HepG2 (cell line): ENCODE data around the gene PYGB. TPM values are rescaled to one million over a fixed set of nuclear protein-coding genes. Genes with fewer than 3 reads are reported as not detected.

Experiments
- ATAC-seq: fragments of 200-7000 bp; cut with Tn5 transposase; 3 replicates; pipeline ENCODE4 v1.9.1; 2020; ENCODE audit warnings: mild to moderate bottlenecking, moderate library complexity
- BruUV-seq: library from RNA; stranded (reverse); fragments of 400-500 nt; replicated peaks from 2 replicates; lab custom pipeline; 2021; lab: Mats Ljungman, UMichigan
- CTCF ChIA-PET: fragments of 300-600 bp; formaldehyde crosslinking; extraction: SDS; loops from one replicate; lab custom pipeline; 2021; ENCODE audit warnings: low total read pairs, inconsistent platforms, low intra/inter-chr PET ratio; lab: Yijun Ruan, JAX
- POLR2A ChIA-PET: fragments of 350-600 bp; sonication (Branson Sonifier 250); formaldehyde crosslinking; loops from one replicate; lab custom pipeline; 2020; ENCODE audit warnings: antibody characterized with exemption, inconsistent platforms; lab: Yijun Ruan, JAX
- DNase-seq: peaks from one replicate; pipeline ENCODE4 v3.0.0-alpha.2; 2015; ENCODE audit warnings: low spot score
- FAIRE-seq: peaks from 3 replicates; lab custom pipeline; 2011; peaks lifted over from hg19 to GRCh38; lab: Jason Lieb, UNC
- H2AFZ ChIP-seq: one replicate; pipeline ENCODE4 v1.6.1; 2011; ENCODE audit warnings: low read length, inconsistent platforms
- H3K27ac ChIP-seq: fragments of 300-600 bp; 3 replicates; pipeline ENCODE4 v1.8.0; 2011; ENCODE audit warnings: mixed run types, mild to moderate bottlenecking, mixed read lengths, low read length, inconsistent platforms; ENCODE audit not compliant: insufficient read depth; ENCODE audit errors: extremely low read length
- H3K27me3 ChIP-seq, 2 experiments: fragments of 200-600 bp in 1 of 2; 2 replicates in 1 of 2; 3 replicates in 1 of 2; pipeline versions ENCODE4 v1.6.0 to v1.8.0; 2011; ENCODE audit warnings: low read length in 2 of 2, mild to moderate bottlenecking in 2 of 2, moderate library complexity in 2 of 2, inconsistent platforms in 1 of 2; ENCODE audit not compliant: insufficient read depth in 2 of 2, control insufficient read depth in 1 of 2
- H3K36me3 ChIP-seq, 2 experiments: fragments of 200-600 bp in 1 of 2; replicated peaks in 1 of 2; 2 replicates in 1 of 2; 3 replicates in 1 of 2; pipeline versions ENCODE4 v1.5.1 to v1.8.0; 2011; ENCODE audit warnings: low read length in 2 of 2, inconsistent platforms in 1 of 2; ENCODE audit not compliant: insufficient read depth in 2 of 2, control insufficient read depth in 1 of 2
- H3K4me1 ChIP-seq: 2 replicates; pipeline ENCODE4 v1.5.1; 2012; ENCODE audit warnings: low read length, inconsistent platforms; ENCODE audit not compliant: insufficient read depth
- H3K4me2 ChIP-seq: 2 replicates; pipeline ENCODE4 v1.6.0; 2011; ENCODE audit warnings: low read depth, low read length, inconsistent platforms
- H3K4me3 ChIP-seq, 3 experiments: fragments of 200-600 bp in 1 of 3; sonication (generic), shearing (Covaris generic) in 1 of 3; replicated peaks in 1 of 3; 2 replicates each; pipeline ENCODE4 v1.5.1; 2011 to 2016; ENCODE audit warnings: low read length in 3 of 3, inconsistent platforms in 2 of 3, low read depth in 2 of 3, mild to moderate bottlenecking in 2 of 3, control low read depth in 1 of 3, mixed read lengths in 1 of 3; ENCODE audit not compliant: insufficient read depth in 1 of 3
- H3K79me2 ChIP-seq: one replicate; pipeline ENCODE4 v1.6.1; 2011; ENCODE audit warnings: low read length, inconsistent platforms; ENCODE audit not compliant: insufficient read depth
- H3K9ac ChIP-seq: 2 replicates; pipeline ENCODE4 v1.6.0; 2011; ENCODE audit warnings: mild to moderate bottlenecking, low read depth, low read length, inconsistent platforms; ENCODE audit not compliant: insufficient read depth
- H3K9me3 ChIP-seq: 2 replicates; pipeline ENCODE4 v1.5.1; 2012; ENCODE audit warnings: mild to moderate bottlenecking, low read length
- H4K20me1 ChIP-seq: 2 replicates; pipeline ENCODE4 v1.6.0; 2011; ENCODE audit warnings: inconsistent platforms, mild to moderate bottlenecking, low read length, moderate library complexity; ENCODE audit not compliant: insufficient read depth
- ELF3 ChIP-seq: IDR thresholded peaks from 2 replicates; pipeline ENCODE4 v1.6.1; 2016; ENCODE audit warnings: missing genetic modification reagents, missing compliant biosample characterization
- GATAD1 ChIP-seq: IDR thresholded peaks from 2 replicates; pipeline ENCODE4 v1.6.1; 2016; ENCODE audit warnings: missing genetic modification reagents, missing compliant biosample characterization
- HDAC1 ChIP-seq: sonication (generic); formaldehyde crosslinking; IDR thresholded peaks from 2 replicates; pipeline ENCODE4 v1.5.1; 2020; ENCODE audit warnings: mild to moderate bottlenecking, missing genetic modification reagents
- HES4 ChIP-seq: sonication (generic); formaldehyde crosslinking; IDR thresholded peaks from 2 replicates; pipeline ENCODE4 v1.9.0; 2021; ENCODE audit warnings: mild to moderate bottlenecking, missing genetic modification reagents, borderline replicate concordance
- MTA3 ChIP-seq: sonication (generic); formaldehyde crosslinking; IDR thresholded peaks from 2 replicates; pipeline ENCODE4 v1.4.0; 2020; ENCODE audit warnings: missing genetic modification reagents
- RARA ChIP-seq: IDR thresholded peaks from 2 replicates; pipeline ENCODE4 v1.6.1; 2016; ENCODE audit warnings: missing genetic modification reagents, missing compliant biosample characterization
- TEAD3 ChIP-seq: optimal IDR thresholded peaks from 2 replicates; pipeline ENCODE3; 2016; ENCODE audit warnings: borderline replicate concordance
- TGIF2 ChIP-seq: IDR thresholded peaks from 2 replicates; pipeline ENCODE4 v1.6.1; 2016; ENCODE audit warnings: control low read depth, missing compliant biosample characterization
- ZFYVE20 ChIP-seq: sonication (generic); formaldehyde crosslinking; IDR thresholded peaks from 2 replicates; pipeline ENCODE4 v1.8.0; 2023; ENCODE audit warnings: low read depth, mild to moderate bottlenecking, moderate library complexity, missing genetic modification reagents, borderline replicate concordance
- ZMAT3 ChIP-seq: sonication (generic); formaldehyde crosslinking; conservative IDR thresholded peaks from 2 replicates; pipeline ENCODE4 v1.7.0; 2021; ENCODE audit warnings: missing genetic modification reagents
- ZNF296 ChIP-seq: sonication (generic); formaldehyde crosslinking; conservative IDR thresholded peaks from 2 replicates; pipeline ENCODE4 v1.5.0; 2020; ENCODE audit warnings: mild to moderate bottlenecking, missing genetic modification reagents
- ZNF543 ChIP-seq: sonication (generic); formaldehyde crosslinking; IDR thresholded peaks from 2 replicates; pipeline ENCODE4 v1.4.0; 2020; ENCODE audit warnings: mild to moderate bottlenecking, missing genetic modification reagents
- ZNF547 ChIP-seq: sonication (generic); formaldehyde crosslinking; IDR thresholded peaks from 2 replicates; pipeline ENCODE4 v1.5.1; 2020; ENCODE audit warnings: mild to moderate bottlenecking, missing genetic modification reagents
- ZNF558 ChIP-seq: sonication (generic); formaldehyde crosslinking; IDR thresholded peaks from 2 replicates; pipeline ENCODE4 v1.9.0; 2022; ENCODE audit warnings: mild to moderate bottlenecking, missing genetic modification reagents, borderline replicate concordance
- ZNF674 ChIP-seq: sonication (generic); formaldehyde crosslinking; IDR thresholded peaks from 2 replicates; pipeline ENCODE4 v1.5.0; 2020; ENCODE audit warnings: low read depth, mild to moderate bottlenecking, missing genetic modification reagents
- ZNF841 ChIP-seq: sonication (generic); formaldehyde crosslinking; IDR thresholded peaks from 2 replicates; pipeline ENCODE4 v1.8.1; 2023; ENCODE audit warnings: missing genetic modification reagents, borderline replicate concordance
- WGBS: methylation state at CpG from one replicate; pipeline ENCODE4 v1.1.6; 2017; ENCODE audit warnings: low lambda C conversion rate; 5-methylcytosine and 5-hydroxymethylcytosine counted together
- in situ Hi-C: cut with HindIII; loops from 2 replicates; pipeline ENCODE4 v1.10.0; 2017; ENCODE audit warnings: low pct_unique_long_range_greater_than_20kb; ENCODE audit not compliant: extremely low pct_ligation_motif_present
- intact Hi-C: fragments of 100-400 bp; cut with micrococcal nuclease; formaldehyde crosslinking; loops from one replicate; pipeline ENCODE4 v1.10.0; 2022; ENCODE audit not compliant: unreplicated experiment
- polyA plus RNA-seq, 8 experiments: library from polyadenylated mRNA; depleted of rRNA in 3 of 8; stranded (reverse) in 7 of 8; unstranded in 1 of 8; fragments of >200 nt; fragmentation: Illumina TruSeq in 4 of 8; extraction: Trizol in 4 of 8; gene quantifications; 2 replicates each; pipeline versions ENCODE4 v1.2.1 to v1.2.3, GENCODE V29; 2011 to 2016; ENCODE audit warnings: low read depth in 4 of 8, missing spikeins in 1 of 8, mixed read lengths in 1 of 8; ENCODE audit not compliant: insufficient read depth in 1 of 8
- total RNA-seq, 5 experiments: library from RNA; depleted of rRNA; stranded (reverse); fragments of >200 nt; fragmentation: Illumina TruSeq; extraction: Trizol; gene quantifications; 2 replicates each; pipeline ENCODE4 v1.2.3, GENCODE V29; 2016; ENCODE audit warnings: low read depth in 1 of 5
- TF ChIP-seq, protein P1 (sequence below): IDR thresholded peaks from 2 replicates; pipeline ENCODE4 v1.6.1; 2016
- TF ChIP-seq, protein P2 (sequence below), 2 experiments: sonication (generic) in 1 of 2; formaldehyde crosslinking in 1 of 2; IDR thresholded peaks; 2 replicates each; pipeline versions ENCODE4 v1.6.1 to v1.9.0; 2014 to 2022; ENCODE audit warnings: antibody characterized with exemption in 1 of 2, borderline replicate concordance in 1 of 2, inconsistent platforms in 1 of 2, low read depth in 1 of 2, missing genetic modification reagents in 1 of 2

Gene PYGB
- total and polyA plus RNA-seq, 2 of the 13 experiments (the other 11 are each of a cell fraction or from before 2014, with no cell fraction given), result 24.2 to 86.3 TPM

DNA sequence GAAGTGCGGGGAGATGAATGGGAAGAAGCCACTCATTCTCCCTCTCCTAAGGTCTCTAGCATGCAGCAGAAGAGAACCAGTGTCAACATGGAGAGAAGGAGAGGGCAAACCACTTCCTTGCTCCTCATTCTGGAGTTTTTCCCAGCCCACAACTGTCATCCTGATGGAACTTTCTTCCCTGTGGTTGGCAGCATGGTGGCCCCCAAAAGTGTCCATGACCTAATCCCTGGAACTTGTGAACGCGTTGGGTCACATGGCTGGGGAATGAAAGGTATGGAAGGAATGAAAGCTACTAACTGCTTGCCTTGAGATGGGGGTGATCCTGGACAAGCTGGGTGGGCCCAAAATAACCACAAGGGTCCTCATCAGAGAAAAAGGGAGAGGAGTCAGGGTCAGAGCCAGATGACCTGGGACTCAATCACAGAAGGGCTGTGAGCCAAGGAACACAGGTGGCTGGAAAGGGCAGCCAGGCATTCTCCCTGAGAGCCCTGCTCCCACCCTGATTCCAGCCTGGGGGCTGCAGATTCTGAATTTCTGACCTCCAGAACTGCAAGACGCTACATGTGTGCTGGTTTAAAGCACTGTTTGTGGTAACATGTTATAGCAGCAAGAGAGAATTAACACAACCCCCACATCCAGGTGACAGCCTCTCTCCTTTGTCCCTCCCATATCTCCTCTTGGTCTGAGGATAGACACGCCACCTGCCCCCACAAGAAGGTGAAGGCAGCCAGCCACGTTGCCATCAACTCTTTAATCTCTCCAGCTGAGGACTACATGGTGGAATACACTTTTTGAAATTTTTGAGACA lies 63.2 kb downstream of the PYGB start:
- H3K9me3 ChIP-seq, result no peaks in the 10 kb centered on the region
- no peaks in the 10 kb centered on the region for H3K79me2 ChIP-seq
- peaks cover 13 to 14% of the 10 kb centered on the region in 2 experiments; a peak in 4 of 5 replicates for H3K36me3 ChIP-seq
- H3K9ac ChIP-seq, result peak overlapping the region; percentile 53
- H3K4me3 ChIP-seq, result peak overlapping the region in 1 of 3 experiments; percentile 69; a peak in 2 of 6 replicates
- in situ Hi-C loops (loop anchor here (25.0 kb wide), 1 partner anchor 351 kb away; no protein-coding TSS in a partner anchor), intact Hi-C loops (loop anchor here (1.0 to 2.0 kb wide), 4 partner anchors 67 to 96 kb away; partner anchors contain the start of gene GINS1)
- ChIA-PET CTCF (interaction anchor here (1.9 to 2.9 kb wide), 2 partner anchors 17 to 88 kb away, joined by 12 to 13 read pairs; no protein-coding TSS in a partner anchor), POLR2A (interaction anchor here (1.1 to 2.7 kb wide), 4 partner anchors 16 to 67 kb away, joined by 4 to 21 read pairs (median 4); partner anchors contain the start of gene PYGB)
- DNase-seq, result peak; percentile 55
- H3K27ac ChIP-seq, result peak overlapping the region; percentile 76
- H3K4me1 ChIP-seq, result peaks cover 51% of the 10 kb centered on the region
- H2AFZ ChIP-seq, result no peak overlapping the region
- H3K27me3 ChIP-seq, result no peaks in the 10 kb centered on the region
- peak; percentile 2 for ATAC-seq
- FAIRE-seq, result no peak
- no peaks in the 10 kb centered on the region for H4K20me1 ChIP-seq
- WGBS, result 58% methylated on average over 6 of the region's 6 CpGs
- H3K4me2 ChIP-seq, result peak overlapping the region; percentile 82
- BruUV-seq, result TSS peak; percentile 86
- TF ChIP-seq TGIF2 (no peak), HES4 (no peak), ZNF543 (CRISPR knock-in tag) (no peak), ZNF558 (no peak), TEAD3 (CRISPR knock-in tag) (peak; percentile 76), HDAC1 (no peak), GATAD1 (CRISPR knock-in tag) (no peak), ZNF841 (CRISPR knock-in tag) (no peak), ZNF674 (no peak), ELF3 (CRISPR knock-in tag) (no peak), ZFYVE20 (CRISPR knock-in tag) (no peak), RARA (0 out of 2 replicates have a peak, but pooled peaks have one; percentile 15), MTA3 (CRISPR knock-in tag) (no peak), ZNF296 (CRISPR knock-in tag) (0 out of 2 replicates have a peak, but pooled peaks have one; percentile 32), ZNF547 (CRISPR knock-in tag) (peak; percentile 4; the same call in 1 of the 2 replicates), ZMAT3 (CRISPR knock-in tag) (no peak)
- TF ChIP-seq, protein P1, sequence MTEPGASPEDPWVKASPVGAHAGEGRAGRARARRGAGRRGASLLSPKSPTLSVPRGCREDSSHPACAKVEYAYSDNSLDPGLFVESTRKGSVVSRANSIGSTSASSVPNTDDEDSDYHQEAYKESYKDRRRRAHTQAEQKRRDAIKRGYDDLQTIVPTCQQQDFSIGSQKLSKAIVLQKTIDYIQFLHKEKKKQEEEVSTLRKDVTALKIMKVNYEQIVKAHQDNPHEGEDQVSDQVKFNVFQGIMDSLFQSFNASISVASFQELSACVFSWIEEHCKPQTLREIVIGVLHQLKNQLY (CRISPR knock-in tag), result 0 out of 2 replicates have a peak, but pooled peaks have one; percentile 25
- TF ChIP-seq, protein P2, sequence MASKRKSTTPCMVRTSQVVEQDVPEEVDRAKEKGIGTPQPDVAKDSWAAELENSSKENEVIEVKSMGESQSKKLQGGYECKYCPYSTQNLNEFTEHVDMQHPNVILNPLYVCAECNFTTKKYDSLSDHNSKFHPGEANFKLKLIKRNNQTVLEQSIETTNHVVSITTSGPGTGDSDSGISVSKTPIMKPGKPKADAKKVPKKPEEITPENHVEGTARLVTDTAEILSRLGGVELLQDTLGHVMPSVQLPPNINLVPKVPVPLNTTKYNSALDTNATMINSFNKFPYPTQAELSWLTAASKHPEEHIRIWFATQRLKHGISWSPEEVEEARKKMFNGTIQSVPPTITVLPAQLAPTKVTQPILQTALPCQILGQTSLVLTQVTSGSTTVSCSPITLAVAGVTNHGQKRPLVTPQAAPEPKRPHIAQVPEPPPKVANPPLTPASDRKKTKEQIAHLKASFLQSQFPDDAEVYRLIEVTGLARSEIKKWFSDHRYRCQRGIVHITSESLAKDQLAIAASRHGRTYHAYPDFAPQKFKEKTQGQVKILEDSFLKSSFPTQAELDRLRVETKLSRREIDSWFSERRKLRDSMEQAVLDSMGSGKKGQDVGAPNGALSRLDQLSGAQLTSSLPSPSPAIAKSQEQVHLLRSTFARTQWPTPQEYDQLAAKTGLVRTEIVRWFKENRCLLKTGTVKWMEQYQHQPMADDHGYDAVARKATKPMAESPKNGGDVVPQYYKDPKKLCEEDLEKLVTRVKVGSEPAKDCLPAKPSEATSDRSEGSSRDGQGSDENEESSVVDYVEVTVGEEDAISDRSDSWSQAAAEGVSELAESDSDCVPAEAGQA (IDR thresholded peaks at IDR 0.05; ENCODE audit: low read depth), result no peak
- TF ChIP-seq, protein P2 (CRISPR knock-in tag; IDR thresholded peaks at IDR 0.05; ENCODE audit: borderline replicate concordance), result no peak
